ENCODE results near the gene LPCAT3. TPM values are rescaled to one million over a fixed set of nuclear protein-coding genes. Genes with fewer than 3 reads are reported as not detected.

Gene LPCAT3
- total and polyA plus RNA-seq, 2 of the 13 experiments (the other 11 are each of a cell fraction or from before 2014, with no cell fraction given): 44.5 to 64.3 TPM

DNA sequence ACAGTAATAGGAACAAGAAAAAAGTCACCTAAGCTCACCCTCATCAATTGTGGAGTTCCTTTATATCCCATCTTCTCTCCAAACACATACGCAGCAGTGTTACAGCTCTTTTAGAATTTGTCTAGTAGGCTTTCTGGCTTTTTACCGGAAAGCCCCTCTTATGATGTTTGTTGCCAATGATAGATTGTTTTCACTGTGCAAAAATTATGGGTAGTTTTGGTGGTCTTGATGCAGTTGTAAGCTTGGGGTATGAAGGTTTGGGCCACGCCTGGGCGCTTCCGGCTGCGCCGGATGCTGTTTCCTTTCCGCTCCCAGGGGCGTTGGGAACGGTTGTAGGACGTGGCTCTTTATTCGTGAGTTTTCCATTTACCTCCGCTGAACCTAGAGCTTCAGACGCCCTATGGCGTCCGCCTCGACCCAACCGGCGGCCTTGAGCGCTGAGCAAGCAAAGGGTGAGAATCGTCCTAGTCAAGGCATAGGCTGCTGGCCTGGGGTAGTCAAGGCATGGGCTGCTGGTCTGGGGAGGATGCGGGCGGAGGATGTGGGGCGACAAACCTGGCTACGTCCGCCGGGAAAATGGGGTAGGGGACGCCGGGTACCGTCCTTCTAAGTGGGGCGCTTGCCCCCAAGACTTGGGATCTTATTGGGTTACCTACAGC lies 74.4 kb downstream of the LPCAT3 start, which contains the start of the genes C12orf57 and RNU7-1 (continued):
- TF ChIP-seq ZNF569 (CRISPR knock-in tag; IDR thresholded peaks at IDR 0.05; ENCODE audit: borderline replicate concordance) (no peak; the same call in 1 of the 2 replicates), ZNF761 (CRISPR knock-in tag; conservative IDR thresholded peaks at IDR 0.05) (peak; percentile 83), UBTF (CRISPR knock-in tag; IDR thresholded peaks at IDR 0.05) (peak; percentile 67; the same call in 1 of the 2 replicates), ZNF879 (CRISPR knock-in tag; IDR thresholded peaks at IDR 0.05) (no peak), ZSCAN21 (CRISPR knock-in tag; IDR thresholded peaks at IDR 0.05; ENCODE audit: borderline replicate concordance) (no peak), ZNF235 (CRISPR knock-in tag; IDR thresholded peaks at IDR 0.05; ENCODE audit: borderline replicate concordance) (no peak), TIGD3 (CRISPR knock-in tag; IDR thresholded peaks at IDR 0.05; ENCODE audit: borderline replicate concordance) (peak; percentile 47), MED13 (CRISPR knock-in tag; IDR thresholded peaks at IDR 0.05) (peak; percentile 34; the same call in 1 of the 2 replicates), EHMT2 (IDR thresholded peaks at IDR 0.05; ENCODE audit: borderline replicate concordance, low read depth, low read length) (no peak), ZNF841 (CRISPR knock-in tag; IDR thresholded peaks at IDR 0.05; ENCODE audit: borderline replicate concordance) (peak; percentile 87; the same call in 1 of the 2 replicates), SOX5 (CRISPR knock-in tag; IDR thresholded peaks at IDR 0.05; ENCODE audit: borderline replicate concordance) (peak; percentile 69), KDM4B (CRISPR knock-in tag; IDR thresholded peaks at IDR 0.05) (peak; percentile 55; the same call in 1 of the 2 replicates), ZNF468 (CRISPR knock-in tag; IDR thresholded peaks at IDR 0.05) (no peak), ZNF878 (CRISPR knock-in tag; IDR thresholded peaks at IDR 0.05) (peak; percentile 68; the same call in 1 of the 2 replicates)
- TF ChIP-seq, protein P1, sequence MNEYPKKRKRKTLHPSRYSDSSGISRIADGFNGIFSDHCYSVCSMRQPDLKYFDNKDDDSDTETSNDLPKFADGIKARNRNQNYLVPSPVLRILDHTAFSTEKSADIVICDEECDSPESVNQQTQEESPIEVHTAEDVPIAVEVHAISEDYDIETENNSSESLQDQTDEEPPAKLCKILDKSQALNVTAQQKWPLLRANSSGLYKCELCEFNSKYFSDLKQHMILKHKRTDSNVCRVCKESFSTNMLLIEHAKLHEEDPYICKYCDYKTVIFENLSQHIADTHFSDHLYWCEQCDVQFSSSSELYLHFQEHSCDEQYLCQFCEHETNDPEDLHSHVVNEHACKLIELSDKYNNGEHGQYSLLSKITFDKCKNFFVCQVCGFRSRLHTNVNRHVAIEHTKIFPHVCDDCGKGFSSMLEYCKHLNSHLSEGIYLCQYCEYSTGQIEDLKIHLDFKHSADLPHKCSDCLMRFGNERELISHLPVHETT (CRISPR knock-in tag; conservative IDR thresholded peaks at IDR 0.05): peak; percentile 66; the same call in 1 of the 2 replicates
- TF ChIP-seq, protein P2, sequence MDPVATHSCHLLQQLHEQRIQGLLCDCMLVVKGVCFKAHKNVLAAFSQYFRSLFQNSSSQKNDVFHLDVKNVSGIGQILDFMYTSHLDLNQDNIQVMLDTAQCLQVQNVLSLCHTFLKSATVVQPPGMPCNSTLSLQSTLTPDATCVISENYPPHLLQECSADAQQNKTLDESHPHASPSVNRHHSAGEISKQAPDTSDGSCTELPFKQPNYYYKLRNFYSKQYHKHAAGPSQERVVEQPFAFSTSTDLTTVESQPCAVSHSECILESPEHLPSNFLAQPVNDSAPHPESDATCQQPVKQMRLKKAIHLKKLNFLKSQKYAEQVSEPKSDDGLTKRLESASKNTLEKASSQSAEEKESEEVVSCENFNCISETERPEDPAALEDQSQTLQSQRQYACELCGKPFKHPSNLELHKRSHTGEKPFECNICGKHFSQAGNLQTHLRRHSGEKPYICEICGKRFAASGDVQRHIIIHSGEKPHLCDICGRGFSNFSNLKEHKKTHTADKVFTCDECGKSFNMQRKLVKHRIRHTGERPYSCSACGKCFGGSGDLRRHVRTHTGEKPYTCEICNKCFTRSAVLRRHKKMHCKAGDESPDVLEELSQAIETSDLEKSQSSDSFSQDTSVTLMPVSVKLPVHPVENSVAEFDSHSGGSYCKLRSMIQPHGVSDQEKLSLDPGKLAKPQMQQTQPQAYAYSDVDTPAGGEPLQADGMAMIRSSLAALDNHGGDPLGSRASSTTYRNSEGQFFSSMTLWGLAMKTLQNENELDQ (CRISPR knock-in tag; IDR thresholded peaks at IDR 0.05; ENCODE audit: borderline replicate concordance): peak; percentile 68; the same call in 1 of the 2 replicates
- TF ChIP-seq, protein P3, sequence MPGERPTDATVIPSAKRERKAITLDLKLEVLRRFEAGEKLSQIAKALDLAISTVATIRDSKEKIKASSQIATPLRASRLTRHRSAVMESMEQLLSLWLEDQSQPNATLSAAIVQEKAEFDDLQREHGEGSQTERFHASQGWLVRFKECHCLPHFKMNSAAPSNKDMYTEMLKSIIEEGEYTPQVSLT (CRISPR knock-in tag; IDR thresholded peaks at IDR 0.05; ENCODE audit: borderline replicate concordance, low read depth): peak; percentile 87; the same call in 1 of the 2 replicates
- TF ChIP-seq, protein P4, sequence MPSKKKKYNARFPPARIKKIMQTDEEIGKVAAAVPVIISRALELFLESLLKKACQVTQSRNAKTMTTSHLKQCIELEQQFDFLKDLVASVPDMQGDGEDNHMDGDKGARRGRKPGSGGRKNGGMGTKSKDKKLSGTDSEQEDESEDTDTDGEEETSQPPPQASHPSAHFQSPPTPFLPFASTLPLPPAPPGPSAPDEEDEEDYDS (CRISPR knock-in tag; IDR thresholded peaks at IDR 0.05): peak; percentile 100
- TF ChIP-seq, protein P5, sequence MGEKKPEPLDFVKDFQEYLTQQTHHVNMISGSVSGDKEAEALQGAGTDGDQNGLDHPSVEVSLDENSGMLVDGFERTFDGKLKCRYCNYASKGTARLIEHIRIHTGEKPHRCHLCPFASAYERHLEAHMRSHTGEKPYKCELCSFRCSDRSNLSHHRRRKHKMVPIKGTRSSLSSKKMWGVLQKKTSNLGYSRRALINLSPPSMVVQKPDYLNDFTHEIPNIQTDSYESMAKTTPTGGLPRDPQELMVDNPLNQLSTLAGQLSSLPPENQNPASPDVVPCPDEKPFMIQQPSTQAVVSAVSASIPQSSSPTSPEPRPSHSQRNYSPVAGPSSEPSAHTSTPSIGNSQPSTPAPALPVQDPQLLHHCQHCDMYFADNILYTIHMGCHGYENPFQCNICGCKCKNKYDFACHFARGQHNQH (CRISPR knock-in tag; IDR thresholded peaks at IDR 0.05): peak; percentile 87

All from HepG2 (cell line).